Sigmoid colon (tissue), 7 donors: Measurements from ENCODE around the gene ADARB2. TPM values are rescaled to one million over a fixed set of nuclear protein-coding genes. Genes with fewer than 3 reads are reported as not detected.

Experiments
- DNase-seq: peaks from one replicate; pipeline ENCODE4 v3.0.0-alpha.2; 2019
- H3K27ac ChIP-seq, 4 donors: fragments of 200-600 bp; sonication (generic); one replicate each; pipeline ENCODE4 v1.5.1; 2016 to 2019; ENCODE audit warnings: mild to moderate bottlenecking in 1 of 4
- H3K27me3 ChIP-seq, 3 donors: fragments of 200-600 bp; sonication (generic); one replicate each; pipeline ENCODE4 v1.5.1; 2019; ENCODE audit warnings: mild to moderate bottlenecking in 1 of 3
- H3K36me3 ChIP-seq, 4 donors: fragments of 200-600 bp; sonication (generic); one replicate each; pipeline ENCODE4 v1.5.1; 2016 to 2019
- H3K4me1 ChIP-seq, 4 donors: fragments of 200-600 bp; sonication (generic); one replicate each; pipeline ENCODE4 v1.5.1; 2017 to 2019
- H3K4me3 ChIP-seq, 4 donors: fragments of 200-600 bp; sonication (generic); one replicate each; pipeline ENCODE4 v1.5.1; 2017 to 2019; ENCODE audit warnings: mild to moderate bottlenecking in 2 of 4, moderate library complexity in 1 of 4
- H3K9me3 ChIP-seq, 4 donors: fragments of 200-600 bp in 3 of 4; sonication (generic) in 3 of 4; one replicate each; pipeline versions ENCODE4 v1.5.1 to v1.6.1; 2013 to 2019
- EP300 ChIP-seq, 4 donors: sonication (generic); formaldehyde crosslinking; IDR thresholded peaks; one replicate each; pipeline ENCODE4 v1.6.1; 2017; ENCODE audit warnings: antibody characterized with exemption in 4 of 4
- POLR2A ChIP-seq, 2 donors: fragments of 450-650 bp; IDR thresholded peaks; one replicate each; pipeline ENCODE4 v1.6.1; 2016; ENCODE audit warnings: antibody characterized with exemption in 2 of 2, mild to moderate bottlenecking in 2 of 2, moderate library complexity in 2 of 2
- POLR2AphosphoS5 ChIP-seq, 4 donors: sonication (generic); formaldehyde crosslinking; IDR thresholded peaks; one replicate each; pipeline ENCODE4 v1.6.1; 2017; ENCODE audit warnings: antibody characterized with exemption in 4 of 4
- WGBS, 2 donors: extraction: QIAGEN DNeasy Blood & Tissue Kit; methylation state at CpG; one replicate each; pipeline ENCODE4 v1.1.7; 2013; 5-methylcytosine and 5-hydroxymethylcytosine counted together
- intact Hi-C: fragments of 100-400 bp; cut with DNase I; formaldehyde crosslinking; loops from one replicate; pipeline ENCODE4 v1.15.1; 2023
- polyA plus RNA-seq, 3 donors: library from polyadenylated mRNA; stranded (reverse); fragments of 200-250 nt; gene quantifications; one replicate each; pipeline ENCODE4 v1.2.3, GENCODE V29; 2013
- total RNA-seq, 4 donors: library from RNA; depleted of rRNA; stranded (reverse); fragments of >200 nt; gene quantifications; one replicate each; pipeline ENCODE4 v1.1.0, GENCODE V29; 2016
- TF ChIP-seq, protein P1 (sequence below), 4 experiments: fragments of 450-650 bp in 3 of 4; fragments of 200-600 bp in 1 of 4; IDR thresholded peaks; one replicate each; pipeline ENCODE4 v1.5.1; 2016 to 2019; ENCODE audit warnings: antibody characterized with exemption in 4 of 4, mild to moderate bottlenecking in 3 of 4, moderate library complexity in 2 of 4
- donor health status: healthy with polysubstance abuse.
- donor health status: Bipolar disorder and iron deficiency.
- donor health status: healthy.

The ADARB2 gene
- total and polyA plus RNA-seq, 7 donors, result 0.60 to 5.9 (median 3.5) TPM; not detected in 1

DNA sequence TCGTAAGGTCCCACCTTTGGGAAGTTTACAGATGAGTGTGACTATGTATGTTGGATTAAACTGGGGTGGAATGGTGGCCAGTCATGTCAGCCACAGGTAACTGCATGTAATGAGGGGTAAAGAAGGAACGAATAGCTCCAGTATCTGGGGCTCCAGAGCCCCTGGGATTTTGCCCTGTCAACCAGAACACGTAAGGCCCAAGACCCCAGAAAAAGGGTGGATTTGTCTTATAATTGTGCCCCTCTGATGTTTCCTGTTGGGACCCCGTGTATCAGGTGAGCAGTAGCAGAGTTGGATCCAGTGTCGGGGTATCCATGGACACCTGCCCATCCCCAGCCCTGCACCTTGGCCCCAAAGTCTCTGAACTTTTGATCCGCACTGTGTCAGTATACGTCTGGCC is 76.9 kb downstream of the ADARB2 start:
- 84 to 89% methylated on average over 7 of the region's 7 CpGs for WGBS, 2 donors
- DNase-seq, result no peak

DNA sequence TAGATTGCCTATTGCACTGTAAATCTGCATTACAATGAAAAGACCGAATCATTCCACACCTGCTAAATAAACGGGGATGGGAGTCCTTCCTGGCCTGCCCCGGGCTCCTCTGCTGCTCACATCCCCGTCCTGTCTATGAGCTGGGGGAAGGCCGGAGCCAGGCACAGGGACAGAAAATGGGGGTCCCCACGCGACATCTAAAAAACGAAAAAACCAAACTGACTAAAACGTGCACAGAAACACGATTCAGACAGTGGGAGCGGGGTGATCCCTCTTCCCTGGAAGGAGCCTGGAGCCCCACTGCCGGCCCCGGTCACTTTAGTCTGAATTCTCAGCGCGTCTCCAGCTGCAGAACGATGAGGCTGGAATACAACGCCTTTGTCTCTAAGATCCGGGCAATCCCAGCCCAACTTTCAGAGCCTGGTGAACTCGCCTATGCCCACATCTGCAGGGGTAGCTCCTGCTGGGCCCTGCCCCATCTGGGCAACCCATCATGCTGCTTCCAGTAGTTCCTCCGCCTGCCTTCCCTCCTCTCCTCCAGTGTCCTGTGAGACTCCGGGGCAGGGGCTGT is 78.0 kb downstream of the ADARB2 start:
- TF ChIP-seq POLR2AphosphoS5 (IDR thresholded peaks at IDR 0.05), result no peak
- no peak overlapping the region for H3K27ac ChIP-seq
- no peaks in the 10 kb centered on the region for H3K9me3 ChIP-seq
- no peak overlapping the region for H3K4me3 ChIP-seq
- peaks cover 0 to 6% (median 0%) of the 10 kb centered on the region in 3 donors for H3K27me3 ChIP-seq
- H3K36me3 ChIP-seq, result no peaks in the 10 kb centered on the region
- 87 to 89% methylated on average over 21 of the region's 21 CpGs for WGBS, 2 donors
- intact Hi-C loops, result no loop called here
- no peaks in the 10 kb centered on the region for H3K4me1 ChIP-seq
- no peak for DNase-seq

More for the DNA sequence above, 76.9 kb downstream of the ADARB2 start:
- TF ChIP-seq POLR2A (IDR thresholded peaks at IDR 0.05) (no peak), EP300 (IDR thresholded peaks at IDR 0.05) (no peak), POLR2AphosphoS5 (IDR thresholded peaks at IDR 0.05) (no peak)
- TF ChIP-seq, protein P1, sequence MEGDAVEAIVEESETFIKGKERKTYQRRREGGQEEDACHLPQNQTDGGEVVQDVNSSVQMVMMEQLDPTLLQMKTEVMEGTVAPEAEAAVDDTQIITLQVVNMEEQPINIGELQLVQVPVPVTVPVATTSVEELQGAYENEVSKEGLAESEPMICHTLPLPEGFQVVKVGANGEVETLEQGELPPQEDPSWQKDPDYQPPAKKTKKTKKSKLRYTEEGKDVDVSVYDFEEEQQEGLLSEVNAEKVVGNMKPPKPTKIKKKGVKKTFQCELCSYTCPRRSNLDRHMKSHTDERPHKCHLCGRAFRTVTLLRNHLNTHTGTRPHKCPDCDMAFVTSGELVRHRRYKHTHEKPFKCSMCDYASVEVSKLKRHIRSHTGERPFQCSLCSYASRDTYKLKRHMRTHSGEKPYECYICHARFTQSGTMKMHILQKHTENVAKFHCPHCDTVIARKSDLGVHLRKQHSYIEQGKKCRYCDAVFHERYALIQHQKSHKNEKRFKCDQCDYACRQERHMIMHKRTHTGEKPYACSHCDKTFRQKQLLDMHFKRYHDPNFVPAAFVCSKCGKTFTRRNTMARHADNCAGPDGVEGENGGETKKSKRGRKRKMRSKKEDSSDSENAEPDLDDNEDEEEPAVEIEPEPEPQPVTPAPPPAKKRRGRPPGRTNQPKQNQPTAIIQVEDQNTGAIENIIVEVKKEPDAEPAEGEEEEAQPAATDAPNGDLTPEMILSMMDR (IDR thresholded peaks at IDR 0.05), result no peak
- H3K4me3 ChIP-seq, result no peak overlapping the region
- no peak overlapping the region for H3K27ac ChIP-seq
- H3K36me3 ChIP-seq, result no peaks in the 10 kb centered on the region
- no peaks in the 10 kb centered on the region for H3K4me1 ChIP-seq
- H3K9me3 ChIP-seq, result no peaks in the 10 kb centered on the region
- intact Hi-C loops, result no loop called here
- no peaks in the 10 kb centered on the region for H3K27me3 ChIP-seq

DNA sequence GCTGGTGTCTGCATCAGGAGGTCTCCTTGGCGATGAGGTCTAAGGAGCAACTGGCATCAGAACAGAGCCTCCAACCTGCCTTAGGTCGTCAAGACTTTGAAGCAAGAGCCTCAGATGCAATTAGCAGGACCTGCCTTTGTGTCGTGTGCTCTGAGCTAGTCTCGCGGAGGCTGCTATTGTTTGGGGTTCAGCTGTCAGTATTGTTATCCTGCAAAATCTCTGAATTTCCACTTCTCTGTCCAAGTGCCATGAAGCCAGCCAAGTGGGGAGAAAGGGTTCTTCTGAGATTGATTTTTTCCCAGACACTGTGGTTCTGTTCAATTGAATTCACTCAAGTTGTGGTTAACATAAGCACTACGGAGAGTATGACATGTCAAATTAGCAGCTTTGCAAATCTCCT is 78.7 kb downstream of the ADARB2 start:
- H3K27ac ChIP-seq, result no peak overlapping the region
- H3K36me3 ChIP-seq, result no peaks in the 10 kb centered on the region
- DNase-seq, result no peak
- no peak overlapping the region for H3K4me3 ChIP-seq
- intact Hi-C loops, result no loop called here
- TF ChIP-seq EP300 (IDR thresholded peaks at IDR 0.05) (no peak), POLR2A (IDR thresholded peaks at IDR 0.05) (no peak), POLR2AphosphoS5 (IDR thresholded peaks at IDR 0.05) (no peak)
- TF ChIP-seq, protein P1 (IDR thresholded peaks at IDR 0.05), result no peak
- WGBS, 2 donors, result 75 to 85% methylated on average over 6 of the region's 6 CpGs
- H3K9me3 ChIP-seq, result no peaks in the 10 kb centered on the region
- peaks cover 0 to 10% (median 0%) of the 10 kb centered on the region in 3 donors for H3K27me3 ChIP-seq
- no peaks in the 10 kb centered on the region for H3K4me1 ChIP-seq

DNA sequence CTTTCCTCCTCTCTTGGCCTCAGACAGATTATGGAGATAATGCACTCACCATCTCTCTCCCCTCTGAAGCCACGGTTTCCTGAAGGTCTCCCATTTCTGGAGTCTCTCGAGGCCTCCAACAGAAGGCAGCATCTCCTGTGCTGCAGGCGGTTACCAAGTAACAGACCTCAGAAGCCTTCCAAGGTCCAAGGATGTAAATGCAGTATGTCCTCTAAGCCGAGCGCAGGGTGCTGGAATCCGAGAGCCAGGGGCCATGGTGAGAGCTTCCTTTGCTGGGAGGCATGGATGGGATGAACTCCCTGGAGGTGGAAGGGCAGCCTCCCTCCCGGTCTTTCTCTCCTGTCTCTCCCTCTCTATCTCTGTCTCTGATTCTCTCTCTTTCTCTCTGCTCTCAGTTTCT is 79.8 kb downstream of the ADARB2 start:
- H3K9me3 ChIP-seq, result no peaks in the 10 kb centered on the region
- no peak overlapping the region for H3K4me3 ChIP-seq
- TF ChIP-seq POLR2AphosphoS5 (IDR thresholded peaks at IDR 0.05) (no peak), POLR2A (IDR thresholded peaks at IDR 0.05) (no peak), EP300 (IDR thresholded peaks at IDR 0.05) (no peak)
- TF ChIP-seq, protein P1 (IDR thresholded peaks at IDR 0.05), result no peak
- H3K4me1 ChIP-seq, result no peaks in the 10 kb centered on the region
- WGBS, 2 donors, result 53 to 80% methylated on average over 7 of the region's 7 CpGs
- no peaks in the 10 kb centered on the region for H3K36me3 ChIP-seq
- peaks cover 0 to 10% (median 0%) of the 10 kb centered on the region in 3 donors for H3K27me3 ChIP-seq
- DNase-seq, result peak; percentile 48
- no peak overlapping the region for H3K27ac ChIP-seq
- intact Hi-C loops, result no loop called here

DNA sequence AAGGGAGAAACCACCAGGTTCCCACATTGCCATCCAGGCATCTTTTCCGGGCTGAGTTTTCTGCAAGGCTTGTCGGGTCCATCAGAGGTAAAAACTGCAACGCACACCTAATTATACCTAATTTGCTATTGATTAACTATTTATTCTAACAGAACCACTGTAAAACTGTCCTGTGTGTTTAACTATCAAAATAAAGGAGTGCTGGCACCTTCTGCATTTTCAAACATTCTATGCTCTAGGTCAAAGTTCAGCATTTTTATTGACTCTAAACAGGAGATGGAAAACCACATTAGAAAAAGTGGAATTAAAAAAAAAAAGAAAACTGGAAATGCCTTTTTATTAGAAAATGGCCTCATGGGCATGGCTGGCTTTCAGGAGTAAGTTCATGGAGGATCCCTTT is 82.0 kb downstream of the ADARB2 start:
- TF ChIP-seq, protein P1 (IDR thresholded peaks at IDR 0.05), result no peak
- TF ChIP-seq POLR2AphosphoS5 (IDR thresholded peaks at IDR 0.05) (no peak), EP300 (IDR thresholded peaks at IDR 0.05) (no peak), POLR2A (IDR thresholded peaks at IDR 0.05) (no peak)
- DNase-seq, result no peak
- H3K9me3 ChIP-seq, result no peaks in the 10 kb centered on the region
- no peaks in the 10 kb centered on the region for H3K36me3 ChIP-seq
- H3K27ac ChIP-seq, result no peak overlapping the region
- H3K27me3 ChIP-seq, result peaks cover 0 to 10% (median 0%) of the 10 kb centered on the region in 3 donors
- no peaks in the 10 kb centered on the region for H3K4me1 ChIP-seq
- H3K4me3 ChIP-seq, result no peak overlapping the region
- 19 to 54% methylated on average over 3 of the region's 3 CpGs for WGBS, 2 donors
- intact Hi-C loops, result no loop called here
